HG03571 (cell line): ENCODE results near the gene ARIH2.
"Not testable (repeated sequence)": the region's sequence is repeated elsewhere in the genome, so short reads cannot be mapped to it uniquely, and the experiment has no call there.

ENCODE experiments used
- ATAC-seq: cut with Tn5 transposase; IDR thresholded peaks from one replicate; pipeline ENCODE4 v1.9.1; 2021; ENCODE audit not compliant: unreplicated experiment

ARIH2 gene

DNA sequence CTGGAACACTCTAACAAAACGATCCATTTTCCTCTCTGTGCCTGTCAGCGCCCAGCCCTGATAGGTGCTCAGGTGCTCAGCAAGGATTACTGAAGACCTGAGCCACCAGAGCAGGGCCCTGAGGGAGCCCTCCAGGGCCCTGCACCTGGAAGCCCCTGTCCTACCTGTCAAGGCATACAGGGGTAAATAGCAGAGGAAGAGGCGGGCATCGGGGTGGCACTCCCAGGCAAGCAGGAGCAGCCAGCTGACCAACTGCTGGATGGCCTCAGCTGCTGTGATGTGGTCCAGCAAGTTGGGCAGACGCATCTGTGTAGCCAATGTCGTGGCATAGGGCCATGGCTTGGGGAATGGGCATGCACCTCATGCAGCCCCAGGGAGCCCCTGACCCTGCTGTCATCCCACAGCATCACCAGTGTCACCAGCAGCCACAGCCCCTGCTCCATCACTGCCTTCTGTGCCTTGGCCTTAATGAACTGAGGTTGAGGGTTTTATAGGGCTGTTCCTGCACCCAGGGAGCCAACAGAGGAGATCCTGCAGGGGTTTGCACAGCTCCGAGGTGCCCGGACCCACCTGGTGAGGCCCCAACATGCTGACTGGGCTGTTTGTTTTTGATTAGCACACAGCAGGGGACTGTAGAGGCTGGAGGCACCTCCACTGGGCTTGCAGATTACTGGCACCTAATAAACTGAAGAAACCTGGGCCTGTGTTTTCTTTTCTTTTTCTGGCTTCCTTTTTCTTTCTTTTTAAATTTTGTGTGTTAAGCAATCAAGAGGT lies 80.6 kb downstream of the ARIH2 start:
- ATAC-seq = no peak

DNA sequence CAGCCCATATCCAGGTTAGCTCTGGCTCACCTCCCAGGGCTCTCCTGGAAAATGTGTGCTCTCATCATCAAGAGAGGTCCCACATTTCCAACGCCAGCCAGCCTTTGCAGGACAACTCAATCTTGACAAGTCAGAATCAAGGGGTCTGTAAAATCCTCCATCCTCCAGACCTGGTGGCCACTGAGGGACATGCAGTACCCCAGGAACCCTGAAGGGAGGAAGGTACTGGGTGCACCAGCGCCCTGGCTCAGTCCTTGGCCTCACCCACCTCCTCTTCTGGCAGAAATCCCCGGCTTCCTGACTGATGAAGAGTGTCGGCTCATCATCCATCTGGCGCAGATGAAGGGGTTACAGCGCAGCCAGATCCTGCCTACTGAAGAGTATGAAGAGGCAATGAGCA lies 82.5 kb downstream of the ARIH2 start:
- ATAC-seq = no peak

DNA sequence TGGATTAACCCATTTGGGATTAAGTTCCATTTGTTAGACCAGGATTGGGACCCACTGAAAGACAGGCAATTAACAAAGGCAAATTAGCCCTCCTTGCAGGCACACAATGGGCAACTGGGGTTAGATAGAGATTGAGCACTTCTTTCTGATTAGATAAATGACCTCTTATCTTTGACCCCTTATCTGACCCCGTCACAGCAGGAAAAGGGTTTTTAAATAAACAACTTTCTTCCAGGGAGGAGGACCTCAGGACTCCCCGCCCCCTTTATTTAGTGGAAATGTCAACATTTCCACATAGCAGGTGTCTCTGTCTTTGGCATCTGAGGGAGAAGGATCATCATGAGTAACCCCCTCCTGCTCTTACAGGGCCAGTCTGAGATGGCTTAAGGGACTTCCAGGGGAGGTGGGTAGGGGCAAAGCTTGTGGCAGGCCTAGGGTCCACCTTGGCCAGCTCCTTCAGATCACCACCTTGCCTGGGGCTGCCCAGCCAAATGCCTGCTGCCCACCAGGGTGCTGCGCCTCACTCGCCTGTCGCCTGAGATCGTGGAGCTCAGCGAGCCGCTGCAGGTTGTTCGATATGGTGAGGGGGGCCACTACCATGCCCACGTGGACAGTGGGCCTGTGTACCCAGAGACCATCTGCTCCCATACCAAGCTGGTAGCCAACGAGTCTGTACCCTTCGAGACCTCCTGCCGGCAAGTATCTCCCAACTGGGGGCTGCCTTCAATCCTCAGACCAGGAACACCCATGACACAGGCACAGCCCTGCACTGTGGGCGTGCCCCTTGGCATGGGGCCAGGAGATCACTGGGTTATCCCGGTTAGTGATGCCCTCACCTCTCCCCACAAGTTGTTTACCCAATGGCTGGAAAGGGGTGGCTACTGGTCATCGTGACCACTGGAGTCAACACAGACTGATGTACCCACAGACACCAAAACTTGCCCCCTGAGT lies 86.0 kb downstream of the ARIH2 start:
- no peak for ATAC-seq

DNA sequence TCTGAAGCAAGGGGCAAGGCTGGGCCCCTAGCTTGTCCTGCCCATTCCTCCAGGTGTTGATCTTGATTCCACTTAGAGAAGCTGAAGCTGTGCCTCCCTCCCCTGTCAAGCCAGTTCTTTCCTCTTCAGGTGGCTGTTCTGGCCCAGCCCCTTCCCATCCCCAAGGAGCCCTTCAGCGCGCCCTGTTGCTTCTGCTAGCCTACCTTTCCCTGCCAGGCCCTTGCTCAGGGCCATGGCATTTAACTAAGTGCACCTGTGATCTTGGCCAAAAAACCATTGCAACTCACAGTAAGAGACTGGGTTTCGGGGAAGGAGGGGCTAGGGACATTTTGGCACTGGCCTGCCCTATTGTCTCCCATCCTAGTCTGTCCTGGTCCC lies 86.7 kb downstream of the ARIH2 start:
- ATAC-seq = no peak

DNA sequence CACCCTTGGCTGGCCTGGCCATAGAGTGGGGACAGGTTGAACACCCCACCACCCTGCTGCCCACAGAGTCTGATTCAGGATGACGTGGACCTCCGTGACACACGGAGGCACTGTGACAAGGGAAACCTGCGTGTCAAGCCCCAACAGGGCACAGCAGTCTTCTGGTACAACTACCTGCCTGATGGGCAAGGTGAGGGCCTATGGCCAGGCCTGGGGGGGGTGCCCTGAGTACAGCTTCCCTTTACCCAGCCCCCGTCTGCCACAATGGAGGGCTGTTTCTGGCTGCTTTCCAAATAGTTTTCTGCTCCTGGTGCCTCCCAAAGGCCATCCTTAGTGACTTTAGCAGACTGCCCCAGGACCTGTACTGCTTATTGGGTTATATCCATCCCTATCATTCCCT lies 87.4 kb downstream of the ARIH2 start:
- ATAC-seq = no peak

DNA sequence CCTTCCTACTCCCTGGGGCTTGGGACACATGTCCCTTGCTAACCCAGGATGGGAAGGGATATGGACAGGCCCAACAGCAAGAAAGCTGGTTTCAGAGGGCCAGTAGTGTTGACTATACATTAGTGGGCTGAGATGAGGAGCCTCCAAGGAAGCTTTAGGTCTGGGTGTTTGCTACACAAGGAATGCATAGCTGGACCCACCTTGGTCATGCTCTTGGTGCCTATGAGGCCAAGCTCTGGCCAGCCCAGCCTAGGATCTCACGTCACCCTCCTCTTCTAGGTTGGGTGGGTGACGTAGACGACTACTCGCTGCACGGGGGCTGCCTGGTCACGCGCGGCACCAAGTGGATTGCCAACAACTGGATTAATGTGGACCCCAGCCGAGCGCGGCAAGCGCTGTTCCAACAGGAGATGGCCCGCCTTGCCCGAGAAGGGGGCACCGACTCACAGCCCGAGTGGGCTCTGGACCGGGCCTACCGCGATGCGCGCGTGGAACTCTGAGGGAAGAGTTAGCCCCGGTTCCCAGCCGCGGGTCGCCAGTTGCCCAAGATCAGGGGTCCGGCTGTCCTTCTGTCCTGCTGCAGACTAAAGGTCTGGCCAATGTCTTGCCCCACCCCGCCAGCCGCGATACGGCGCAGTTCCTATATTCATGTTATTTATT lies 87.9 kb downstream of the ARIH2 start:
- ATAC-seq = no peak

DNA sequence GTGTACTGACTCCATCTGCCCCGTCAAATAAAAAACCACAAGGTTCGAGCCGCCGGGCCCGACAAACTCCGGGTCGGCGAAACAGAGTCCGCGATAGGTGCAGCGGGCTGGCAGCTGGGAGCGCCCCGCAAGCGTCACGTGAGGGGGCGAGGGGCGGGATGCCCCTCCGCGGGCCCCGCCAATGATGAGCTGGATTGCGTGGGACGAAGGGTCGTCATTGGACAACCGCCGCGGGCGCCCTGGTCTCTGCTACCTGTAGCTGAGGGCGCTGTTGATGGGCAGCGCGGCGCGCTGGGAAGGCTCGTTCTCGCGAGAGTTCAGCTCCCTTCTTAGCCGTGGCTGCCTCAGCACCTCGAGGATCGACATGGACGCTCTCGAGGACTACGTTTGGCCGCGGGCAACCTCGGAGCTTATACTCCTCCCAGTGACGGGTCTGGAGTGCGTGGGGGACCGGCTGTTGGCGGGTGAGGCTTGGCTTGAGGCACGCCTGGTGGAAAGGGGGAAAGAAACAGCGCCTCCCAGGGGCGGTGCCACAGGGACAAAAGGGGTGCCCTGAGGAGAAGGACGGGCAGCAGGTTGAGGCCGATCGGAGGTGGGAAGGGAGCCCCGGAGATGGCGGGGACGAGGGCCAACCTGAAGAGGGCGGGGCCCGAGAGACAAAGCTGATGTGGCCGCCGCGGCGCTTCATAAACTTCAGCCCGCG lies 88.6 kb downstream of the ARIH2 start, which contains the start of gene WDR6:
Gene WDR6, plus strand, starts transcription at position 324 of the 703 bp plus-strand sequence. Its CDS starts 41 bp downstream, at position 365.
- ATAC-seq = peak; percentile 81

DNA sequence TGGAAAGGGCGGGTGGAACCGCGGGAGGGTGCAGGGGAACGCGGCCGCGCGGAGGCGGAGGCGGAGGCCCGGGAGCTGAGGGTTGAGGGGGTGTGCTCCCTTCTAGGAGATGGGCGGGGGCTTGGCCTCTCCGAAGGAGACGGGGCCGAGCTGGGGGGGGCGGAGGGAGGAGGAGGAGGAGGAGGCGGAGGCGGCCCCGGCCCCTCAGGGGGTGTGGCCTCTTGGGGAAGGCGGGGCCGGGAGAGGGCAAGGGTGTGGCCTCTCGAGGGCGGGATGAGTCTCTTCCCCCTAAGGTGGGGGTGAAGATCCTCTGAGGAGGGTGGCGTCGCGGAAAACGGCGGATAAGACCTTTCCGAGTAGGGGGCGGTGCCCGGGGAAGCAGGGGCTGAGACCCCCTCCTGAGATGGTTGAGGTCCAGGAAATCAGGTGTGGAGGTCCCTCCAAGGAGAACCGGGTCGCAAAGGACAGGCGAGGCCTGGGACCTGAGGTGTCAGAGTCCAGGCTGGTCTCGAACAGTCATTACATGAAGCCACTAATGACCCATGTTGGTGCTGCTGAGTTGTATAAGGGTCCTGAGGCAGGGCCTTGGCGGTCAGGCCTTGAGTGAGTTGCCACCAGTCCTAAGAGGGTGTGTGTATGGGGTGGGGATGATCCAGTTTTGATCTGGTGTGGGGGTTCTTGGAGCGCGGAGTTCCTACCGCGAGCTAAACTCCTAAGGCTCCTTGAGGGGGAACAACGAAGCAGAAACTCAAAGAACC lies 89.3 kb downstream of the ARIH2 start:
- ATAC-seq = peak; percentile 22

DNA sequence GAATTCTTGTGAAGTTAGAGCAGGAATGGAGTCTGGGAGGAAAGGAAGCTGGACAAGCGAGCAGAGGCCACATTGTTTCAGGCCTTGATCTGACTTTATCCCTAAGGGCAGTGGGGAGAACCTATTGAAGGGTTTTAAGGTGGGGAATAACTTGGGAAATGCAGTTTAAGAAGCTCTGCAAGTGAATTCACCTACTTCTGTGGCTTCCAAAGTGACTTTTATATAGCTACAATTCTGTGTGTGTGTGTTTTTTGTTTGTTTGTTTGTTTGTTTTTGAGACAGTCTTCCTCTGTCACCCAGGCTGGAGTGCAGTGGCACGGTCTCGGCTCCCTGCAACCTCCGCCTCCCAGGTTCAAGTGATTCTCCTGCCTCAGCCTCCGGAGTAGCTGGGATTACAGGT lies 90.0 kb downstream of the ARIH2 start:
- not testable (repeated sequence) for ATAC-seq

DNA sequence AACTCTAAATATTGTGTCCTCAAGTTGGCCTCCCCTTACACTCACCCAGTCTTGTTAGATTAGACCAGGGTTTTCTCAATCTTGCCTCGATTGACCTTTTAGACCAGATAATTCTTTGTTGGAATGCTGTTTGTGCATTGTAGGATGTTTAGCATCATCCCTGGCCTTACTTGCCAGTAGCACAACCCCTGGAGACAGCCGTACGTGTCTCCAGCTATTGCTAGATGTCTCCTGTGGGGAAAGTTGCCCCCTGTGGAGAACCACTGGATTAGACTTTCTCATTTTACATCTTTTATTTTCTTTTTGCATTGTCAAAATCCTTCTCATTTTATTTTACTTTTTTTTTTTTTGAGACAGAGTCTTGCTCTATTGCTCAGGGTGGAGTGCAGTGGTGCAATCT lies 90.8 kb downstream of the ARIH2 start:
- ATAC-seq = no peak

DNA sequence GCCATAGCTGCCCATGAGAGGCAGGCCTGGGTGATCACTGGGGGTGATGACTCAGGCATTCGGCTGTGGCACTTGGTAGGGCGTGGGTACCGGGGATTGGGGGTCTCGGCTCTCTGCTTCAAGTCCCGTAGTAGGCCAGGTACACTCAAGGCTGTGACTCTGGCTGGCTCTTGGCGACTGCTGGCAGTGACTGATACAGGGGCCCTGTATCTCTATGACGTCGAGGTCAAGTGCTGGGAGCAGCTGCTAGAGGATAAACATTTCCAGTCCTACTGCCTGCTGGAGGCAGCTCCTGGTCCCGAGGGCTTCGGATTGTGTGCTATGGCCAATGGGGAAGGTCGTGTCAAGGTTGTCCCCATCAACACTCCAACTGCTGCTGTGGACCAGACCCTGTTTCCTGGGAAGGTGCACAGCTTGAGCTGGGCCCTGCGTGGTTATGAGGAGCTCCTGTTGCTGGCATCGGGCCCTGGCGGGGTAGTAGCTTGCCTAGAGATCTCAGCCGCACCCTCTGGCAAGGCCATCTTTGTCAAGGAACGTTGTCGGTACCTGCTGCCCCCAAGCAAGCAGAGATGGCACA lies 93.9 kb downstream of the ARIH2 start:
- no peak for ATAC-seq

DNA sequence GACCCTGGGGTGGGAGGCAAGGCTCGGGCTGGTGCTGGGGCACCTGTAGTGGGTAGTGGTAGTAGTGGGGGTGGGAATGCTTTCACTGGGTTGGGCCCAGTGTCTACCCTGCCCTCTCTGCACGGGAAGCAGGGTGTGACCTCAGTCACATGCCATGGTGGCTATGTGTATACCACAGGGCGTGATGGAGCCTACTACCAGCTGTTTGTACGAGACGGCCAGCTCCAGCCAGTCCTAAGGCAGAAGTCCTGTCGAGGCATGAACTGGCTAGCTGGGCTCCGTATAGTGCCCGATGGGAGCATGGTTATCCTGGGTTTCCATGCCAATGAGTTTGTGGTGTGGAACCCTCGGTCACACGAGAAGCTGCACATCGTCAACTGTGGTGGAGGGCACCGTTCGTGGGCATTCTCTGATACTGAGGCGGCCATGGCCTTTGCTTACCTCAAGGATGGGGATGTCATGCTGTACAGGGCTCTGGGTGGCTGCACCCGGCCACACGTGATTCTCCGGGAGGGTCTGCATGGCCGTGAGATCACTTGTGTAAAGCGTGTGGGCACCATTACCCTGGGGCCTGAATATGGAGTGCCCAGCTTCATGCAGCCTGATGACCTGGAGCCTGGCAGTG lies 94.6 kb downstream of the ARIH2 start:
- no peak for ATAC-seq

DNA sequence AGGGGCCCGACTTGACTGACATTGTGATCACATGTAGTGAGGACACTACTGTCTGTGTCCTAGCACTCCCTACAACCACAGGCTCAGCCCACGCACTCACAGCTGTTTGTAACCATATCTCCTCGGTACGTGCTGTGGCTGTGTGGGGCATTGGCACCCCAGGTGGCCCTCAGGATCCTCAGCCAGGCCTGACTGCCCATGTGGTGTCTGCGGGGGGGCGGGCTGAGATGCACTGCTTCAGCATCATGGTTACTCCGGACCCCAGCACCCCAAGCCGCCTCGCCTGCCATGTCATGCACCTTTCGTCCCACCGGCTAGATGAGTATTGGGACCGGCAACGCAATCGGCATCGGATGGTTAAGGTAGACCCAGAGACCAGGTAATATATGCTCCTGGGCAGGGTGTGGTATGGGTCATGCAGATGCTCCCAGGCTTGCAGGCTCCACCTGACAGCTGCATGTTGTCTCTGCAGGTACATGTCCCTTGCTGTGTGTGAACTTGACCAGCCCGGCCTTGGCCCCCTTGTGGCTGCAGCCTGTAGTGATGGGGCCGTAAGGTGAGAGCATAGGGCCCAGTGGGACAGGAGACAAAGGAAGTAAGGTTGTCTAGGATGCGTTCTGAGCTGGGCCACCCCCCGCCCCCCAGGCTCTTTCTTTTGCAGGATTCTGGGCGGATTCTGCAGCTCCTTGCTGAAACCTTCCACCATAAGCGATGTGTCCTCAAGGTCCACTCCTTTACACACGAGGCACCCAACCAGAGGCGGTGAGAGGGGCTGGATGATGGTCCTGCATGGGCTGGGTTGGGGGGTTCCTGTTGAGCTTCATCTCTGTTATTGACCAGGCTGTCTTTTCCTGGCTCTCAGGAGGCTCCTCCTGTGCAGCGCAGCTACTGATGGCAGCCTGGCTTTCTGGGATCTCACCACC lies 95.4 kb downstream of the ARIH2 start:
- ATAC-seq = no peak

DNA sequence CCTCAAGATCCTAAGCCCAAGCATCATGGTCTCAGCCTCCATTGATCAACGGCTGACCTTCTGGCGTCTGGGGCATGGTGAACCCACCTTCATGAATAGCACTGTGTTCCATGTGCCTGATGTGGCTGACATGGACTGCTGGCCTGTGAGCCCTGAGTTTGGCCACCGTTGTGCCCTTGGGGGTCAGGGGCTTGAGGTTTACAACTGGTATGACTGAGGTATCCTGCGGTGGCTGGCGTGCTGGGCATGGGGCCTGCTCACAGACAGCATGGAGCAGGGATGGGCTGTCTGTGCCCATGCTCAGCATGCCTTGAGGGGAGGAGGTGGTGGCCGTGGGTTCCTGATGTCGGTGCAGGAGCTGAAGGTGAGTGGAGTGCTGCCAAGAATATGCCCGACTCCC lies 96.4 kb downstream of the ARIH2 start:
- ATAC-seq = no peak

DNA sequence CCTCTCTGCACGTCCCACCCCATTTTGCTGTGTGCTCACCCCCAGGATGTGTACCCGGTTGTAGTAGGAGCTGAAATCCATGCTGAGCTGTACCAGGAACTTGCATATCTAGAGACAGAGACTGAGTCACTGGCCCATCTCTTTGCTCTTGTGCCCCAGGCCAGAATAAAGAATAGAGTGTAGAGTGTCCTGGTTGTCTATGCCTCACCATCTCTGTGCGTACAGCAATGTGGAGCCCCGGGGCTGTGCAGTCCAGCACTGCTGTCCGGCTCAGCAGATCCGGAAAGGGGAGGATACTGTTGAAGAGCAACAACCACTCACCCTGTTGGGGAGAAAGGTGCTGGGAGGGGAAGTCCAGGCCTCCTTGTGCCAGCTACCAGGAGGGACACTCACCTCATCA lies 97.1 kb downstream of the ARIH2 start:
- no peak for ATAC-seq

DNA sequence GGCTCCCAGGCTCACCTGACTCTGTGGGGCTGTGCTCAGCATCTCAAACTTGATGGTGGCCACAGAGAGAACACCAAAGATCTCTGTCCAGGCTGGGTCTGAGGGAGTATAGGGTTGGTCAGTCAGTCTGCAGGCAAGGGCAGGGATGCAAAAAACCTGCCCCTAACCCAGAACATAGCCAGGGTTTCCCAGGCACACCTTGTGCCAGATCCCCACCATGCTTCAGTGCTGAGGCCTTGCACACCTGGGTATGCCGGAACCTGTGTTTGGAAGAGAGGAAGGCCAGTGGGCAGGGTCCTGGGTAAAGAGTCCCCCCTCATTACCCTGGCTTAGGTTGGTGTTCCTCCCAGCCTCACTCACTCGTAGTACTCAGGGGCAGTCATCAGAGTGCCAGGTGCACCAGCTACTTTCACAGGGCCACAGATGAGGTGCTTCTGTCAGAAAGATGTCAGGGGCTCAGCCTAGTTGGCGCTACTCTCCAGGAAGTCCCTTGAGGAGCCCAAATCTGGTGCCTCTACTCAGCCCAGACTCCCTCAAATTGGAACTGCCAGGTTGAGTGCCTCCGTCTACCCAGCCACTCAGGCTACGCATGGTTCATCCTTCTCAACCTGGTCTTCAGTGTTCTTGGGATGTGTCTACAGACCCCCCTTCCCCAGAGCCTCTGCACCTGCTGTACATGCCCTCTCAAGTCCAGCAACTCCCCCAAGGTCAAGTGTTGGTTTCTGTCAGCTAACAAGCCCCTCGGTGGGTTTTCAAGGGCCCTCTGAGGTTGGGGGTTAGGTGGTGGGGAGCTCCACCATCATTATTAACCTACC lies 98.0 kb downstream of the ARIH2 start:
- no peak for ATAC-seq

DNA sequence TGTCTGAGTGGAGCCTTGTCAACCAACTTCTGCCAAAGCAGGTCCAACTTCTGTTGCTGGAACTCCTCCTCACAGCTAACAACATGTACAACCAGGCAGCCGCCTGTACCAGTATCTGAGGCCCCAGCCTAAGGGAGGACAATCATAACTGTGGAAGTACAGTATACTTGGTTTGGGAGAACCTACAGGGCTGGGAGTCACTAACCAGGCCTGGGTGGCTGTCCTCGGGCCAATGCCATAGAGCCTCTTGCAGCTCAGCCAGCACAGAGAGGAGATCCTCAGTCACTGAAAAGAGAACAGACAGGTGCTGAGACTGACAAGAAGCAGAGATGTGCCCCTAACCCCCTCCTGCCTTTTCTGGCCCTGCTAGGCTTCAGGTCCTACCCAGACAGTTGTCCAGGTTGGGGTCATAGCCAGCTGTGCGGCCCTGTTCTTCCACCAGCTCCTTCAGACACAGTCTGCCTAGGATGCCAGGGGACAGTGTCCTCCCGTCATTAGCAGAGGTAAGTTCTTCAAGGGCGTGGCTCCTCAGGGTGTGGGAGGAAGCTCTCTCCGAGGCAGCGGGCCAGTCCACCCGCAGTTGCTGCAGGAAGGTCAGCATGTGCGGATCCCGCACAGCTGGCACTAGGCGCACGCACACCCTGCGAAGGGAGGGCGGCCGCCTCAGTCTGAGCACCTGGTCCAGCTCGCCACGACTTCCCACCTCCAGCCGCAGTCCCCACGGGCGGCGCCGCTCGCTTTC lies 98.8 kb downstream of the ARIH2 start:
- ATAC-seq = no peak
